GM19452 (cell line): Measurements from ENCODE around the gene TRIP11.
A peak's percentile ranks its signal among the peaks of the same experiment; 100 is the strongest.

ENCODE experiments used
- ATAC-seq: cut with Tn5 transposase; IDR thresholded peaks from one replicate; pipeline ENCODE4 v1.9.1; 2021; ENCODE audit not compliant: unreplicated experiment

TRIP11 gene

DNA sequence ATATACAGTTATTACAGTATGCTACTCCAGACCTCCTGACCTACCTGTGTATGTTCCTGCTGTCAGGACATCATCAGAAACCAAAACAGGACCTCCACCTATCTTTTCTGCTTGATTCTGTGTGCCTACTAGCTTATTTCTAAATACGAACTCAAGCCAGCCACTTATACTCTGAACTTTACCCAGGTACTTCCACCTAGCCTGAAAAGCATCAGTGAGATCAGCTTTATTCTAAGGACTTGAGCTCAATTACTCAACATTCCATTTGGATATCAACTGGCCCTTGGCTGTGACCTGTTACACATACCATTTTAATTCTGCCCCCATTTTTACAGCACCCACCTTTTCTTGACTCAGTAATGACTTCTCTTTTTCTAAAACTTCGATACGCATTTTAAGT is 29.2 kb downstream of the TRIP11 start:
- ATAC-seq, result no peak

DNA sequence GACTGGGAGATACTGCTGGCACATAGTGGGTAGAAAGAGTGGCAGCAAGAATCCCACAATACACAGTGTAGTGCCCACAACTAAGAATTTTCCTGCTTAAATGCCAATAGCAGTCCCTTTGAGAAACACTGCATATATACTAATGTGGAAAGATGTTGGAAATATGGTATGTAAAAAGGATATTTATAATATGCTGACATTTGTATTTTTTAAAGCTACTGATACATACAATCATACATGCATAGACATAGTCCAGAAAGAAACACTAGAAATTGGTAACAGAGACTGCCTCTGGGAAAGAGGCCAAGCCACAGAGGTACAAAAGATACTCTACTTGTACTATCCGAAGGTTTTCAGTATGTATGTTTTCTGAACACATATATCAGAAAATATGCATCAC is 30.3 kb downstream of the TRIP11 start:
- no peak for ATAC-seq

DNA sequence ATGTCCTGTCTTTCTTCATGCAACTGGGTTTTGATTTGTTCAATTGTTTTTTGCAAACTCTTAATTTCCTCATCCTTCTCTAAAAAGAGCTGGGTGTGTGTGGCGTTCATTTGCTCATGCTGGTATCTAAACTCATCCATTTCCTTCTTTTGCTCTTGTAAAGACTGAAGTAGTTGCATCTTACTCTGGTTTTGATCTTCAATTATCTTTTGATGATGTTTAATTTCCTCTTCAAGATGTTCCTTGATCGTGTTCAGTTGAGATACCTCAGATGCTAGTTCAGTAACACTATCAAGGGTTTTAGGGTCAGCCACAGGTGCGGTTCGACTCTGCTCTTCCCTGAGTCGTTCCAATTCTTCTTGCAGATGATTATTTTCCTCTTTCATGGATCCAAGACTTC is 34.8 kb downstream of the TRIP11 start:
- ATAC-seq, result no peak

DNA sequence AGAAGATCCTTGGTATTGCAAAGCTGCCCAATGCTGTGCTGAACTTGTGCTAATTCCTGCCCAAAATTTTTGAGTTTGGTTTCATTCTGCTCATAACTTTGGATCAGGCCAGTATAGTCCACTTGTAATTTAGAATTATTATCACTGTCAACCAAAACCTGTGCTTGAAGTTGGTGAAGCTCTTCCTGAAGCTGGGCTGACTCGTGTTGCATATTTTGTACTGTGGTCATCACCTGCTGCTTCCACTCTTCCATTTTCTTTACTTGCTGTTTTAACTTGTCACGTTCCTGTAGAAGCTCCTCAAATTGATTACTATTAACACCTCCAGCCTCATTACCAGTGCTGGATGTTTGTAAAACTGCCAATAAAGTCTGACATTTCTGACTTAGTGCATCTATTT is 35.8 kb downstream of the TRIP11 start:
- ATAC-seq, result no peak

DNA sequence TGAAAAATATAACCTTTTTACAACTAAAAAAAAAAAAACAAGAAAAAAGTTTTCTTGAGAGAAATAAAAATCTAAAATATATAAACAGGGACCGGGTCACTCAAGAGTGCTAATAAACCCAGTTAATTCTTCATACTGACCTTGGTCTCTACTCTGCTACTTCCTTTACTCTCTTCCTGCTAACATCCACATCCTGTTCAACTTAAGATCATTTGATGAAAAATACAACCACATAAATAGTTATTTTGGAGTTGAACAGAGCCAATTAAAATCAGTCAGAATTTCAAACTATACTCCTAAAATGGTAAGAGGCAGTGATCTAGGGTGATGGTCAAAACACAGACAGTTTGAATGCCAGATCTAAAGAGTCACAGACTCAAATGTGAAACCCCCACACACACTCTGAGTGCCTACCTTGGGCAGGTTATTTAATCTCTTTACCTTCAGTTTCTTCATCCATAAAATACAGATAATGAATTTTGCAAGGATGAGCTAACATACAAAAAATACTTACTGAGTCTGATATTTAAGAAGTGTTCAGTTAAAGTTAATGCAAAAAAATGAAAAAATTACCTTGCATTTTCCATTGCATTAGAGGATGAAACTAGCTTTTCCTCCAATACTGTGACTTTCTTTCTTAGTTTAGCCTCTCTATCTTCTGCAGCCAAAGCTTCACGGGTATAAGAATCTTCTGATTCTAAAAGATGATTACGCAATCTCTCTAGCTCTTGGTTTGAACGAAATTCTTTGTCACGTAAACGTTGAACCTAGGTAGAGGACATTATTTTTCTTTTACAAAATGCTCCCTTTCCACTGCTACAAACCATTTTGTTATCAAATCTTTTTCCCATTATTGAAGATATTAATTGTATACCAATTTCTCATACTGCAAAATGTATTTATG is 40.9 kb downstream of the TRIP11 start:
- no peak for ATAC-seq

DNA sequence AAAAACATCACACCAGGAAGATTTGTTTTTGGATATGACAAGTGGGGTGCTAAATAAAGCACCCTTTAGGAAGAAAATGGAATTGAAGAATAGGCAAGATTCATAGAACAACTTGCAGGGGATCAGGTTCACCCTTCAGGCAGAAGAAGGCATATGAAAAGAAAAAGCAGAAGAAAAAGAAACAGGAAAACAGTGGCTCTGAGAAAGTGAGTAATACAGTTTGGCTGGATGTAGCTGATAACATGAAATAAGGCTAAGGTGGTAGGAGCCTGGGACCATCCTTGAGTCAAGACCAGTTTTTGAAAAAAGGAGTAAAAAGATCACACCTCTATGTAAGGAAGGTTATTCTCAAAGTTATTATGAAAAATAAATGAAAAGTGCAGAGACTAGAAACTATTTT is 42.4 kb downstream of the TRIP11 start:
- ATAC-seq, result no peak

DNA sequence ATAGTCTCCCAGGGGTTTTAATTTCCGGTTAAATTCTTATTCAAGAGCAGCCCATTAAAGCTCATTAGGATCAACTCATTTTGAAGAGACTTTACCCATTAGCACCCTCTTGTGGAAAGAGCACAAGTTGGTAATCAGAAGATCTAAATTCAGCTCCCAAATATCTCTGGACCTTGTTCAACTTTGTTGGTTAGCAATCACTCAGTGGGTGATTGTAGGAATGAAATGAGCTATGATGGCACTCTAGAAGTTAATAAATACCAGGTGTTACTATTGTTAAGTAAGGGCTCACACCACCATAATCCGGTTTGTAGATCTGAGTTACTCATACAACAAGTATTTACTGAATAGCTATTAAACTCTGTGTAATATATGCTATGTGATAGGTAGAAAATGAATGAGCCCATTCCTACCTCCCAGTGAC is 42.9 kb downstream of the TRIP11 start:
- no peak for ATAC-seq

DNA sequence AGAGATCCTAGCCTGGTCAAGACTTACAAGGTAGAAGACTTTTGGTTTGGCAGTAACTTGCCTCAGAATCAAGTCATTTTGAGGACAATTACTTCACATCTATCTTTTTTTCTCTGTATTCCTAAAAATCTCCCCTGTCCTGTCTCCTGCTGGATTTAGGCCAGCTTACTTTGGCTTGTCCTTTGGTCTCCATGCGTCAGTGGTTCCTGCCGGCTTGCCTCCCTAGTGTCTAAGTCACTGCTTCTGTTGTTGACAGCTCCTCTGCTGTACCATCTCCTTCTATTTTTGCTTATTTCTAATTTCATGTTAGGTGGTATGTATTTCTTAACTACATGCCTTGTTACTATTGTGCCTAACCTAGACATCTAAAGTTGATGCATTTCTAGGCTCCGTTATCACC is 52.7 kb downstream of the TRIP11 start:
- no peak for ATAC-seq

DNA sequence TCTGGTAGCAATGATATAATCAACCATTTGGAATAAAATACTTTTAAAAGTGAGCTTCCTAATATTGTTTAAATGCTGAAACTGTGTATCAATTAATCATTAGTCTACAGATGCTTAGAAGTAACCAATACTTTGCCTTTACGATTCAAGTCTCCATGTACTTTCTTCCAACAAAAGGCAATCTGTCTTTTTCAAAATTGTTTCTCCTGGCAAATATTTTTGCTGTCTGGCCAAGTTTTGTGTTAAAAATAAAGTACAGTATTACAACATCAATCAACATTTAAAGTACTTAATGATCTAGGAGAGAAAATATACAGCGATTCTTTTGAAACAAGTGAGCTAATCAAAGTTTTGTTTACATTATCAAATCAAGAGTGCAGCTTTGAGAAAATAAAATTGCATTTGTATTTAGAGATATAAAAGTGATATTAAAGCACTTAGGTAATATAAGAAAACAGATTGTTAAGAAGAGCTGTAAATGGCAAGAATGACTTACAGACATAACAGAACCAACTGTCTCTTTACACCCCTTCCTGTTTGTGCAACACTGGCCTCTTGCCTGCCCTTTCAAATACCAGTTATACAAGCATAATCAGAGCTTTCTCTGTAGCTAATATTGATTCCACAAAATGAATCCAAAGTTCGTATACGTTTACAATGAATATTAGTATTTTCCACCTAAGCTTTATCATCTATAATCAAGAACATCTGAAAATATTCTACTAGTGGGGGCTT is 54.2 kb downstream of the TRIP11 start:
- ATAC-seq, result no peak

DNA sequence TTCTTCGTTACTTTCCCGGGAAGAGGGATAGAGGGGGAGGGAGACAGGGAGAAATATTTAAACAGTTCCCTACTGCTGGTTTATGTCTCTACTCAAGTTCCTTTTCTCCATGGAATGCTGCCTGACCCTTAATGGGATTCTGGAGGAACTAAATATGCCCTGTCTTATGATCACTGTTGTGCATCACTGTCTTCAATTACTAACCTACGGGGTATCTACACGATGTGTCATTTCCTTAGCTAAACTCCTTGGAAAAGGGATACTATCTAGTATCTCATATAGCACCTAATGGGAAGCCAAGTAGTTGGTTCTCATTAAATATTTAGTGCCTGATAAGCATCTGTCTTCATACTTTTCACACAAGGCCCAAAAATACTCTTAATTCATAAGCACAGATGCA is 54.9 kb downstream of the TRIP11 start:
- ATAC-seq, result no peak

DNA sequence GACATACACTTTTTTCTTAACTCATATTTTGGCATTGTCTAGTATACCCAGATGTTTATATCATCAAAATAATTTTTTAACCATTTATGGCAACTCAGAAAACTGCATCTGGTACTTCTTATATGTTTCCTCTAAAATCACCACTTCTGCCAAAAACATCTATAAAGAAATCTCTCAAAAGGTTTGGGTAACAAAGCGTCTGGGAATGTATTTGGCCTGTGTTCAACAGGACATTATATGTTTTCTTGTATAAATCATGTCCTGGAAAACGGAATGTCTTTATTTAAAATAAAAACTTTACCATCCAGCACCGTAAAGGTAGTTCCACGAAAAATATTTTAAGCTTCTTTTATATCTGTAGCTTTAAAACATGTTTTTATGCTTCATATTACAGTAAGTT is 56.3 kb downstream of the TRIP11 start:
- ATAC-seq, result no peak

DNA sequence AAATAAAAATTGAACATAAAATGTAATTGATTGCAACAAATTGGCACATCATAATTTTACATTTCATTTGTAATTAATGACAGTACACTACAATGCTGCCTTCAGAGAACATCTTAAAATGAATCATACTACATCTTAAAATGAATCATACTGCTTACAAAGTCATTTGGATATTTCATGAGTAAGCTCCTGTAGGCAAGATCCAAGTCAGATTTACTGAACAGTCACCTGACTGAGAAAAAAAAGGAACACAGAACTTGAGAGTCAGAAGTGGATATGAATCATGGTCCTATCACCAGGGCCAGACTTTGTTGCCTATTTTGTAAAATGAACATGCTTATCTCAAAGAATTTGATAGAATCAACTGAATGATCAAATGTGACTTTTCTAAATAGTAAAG is 59.7 kb downstream of the TRIP11 start:
- ATAC-seq, result peak; percentile 61

DNA sequence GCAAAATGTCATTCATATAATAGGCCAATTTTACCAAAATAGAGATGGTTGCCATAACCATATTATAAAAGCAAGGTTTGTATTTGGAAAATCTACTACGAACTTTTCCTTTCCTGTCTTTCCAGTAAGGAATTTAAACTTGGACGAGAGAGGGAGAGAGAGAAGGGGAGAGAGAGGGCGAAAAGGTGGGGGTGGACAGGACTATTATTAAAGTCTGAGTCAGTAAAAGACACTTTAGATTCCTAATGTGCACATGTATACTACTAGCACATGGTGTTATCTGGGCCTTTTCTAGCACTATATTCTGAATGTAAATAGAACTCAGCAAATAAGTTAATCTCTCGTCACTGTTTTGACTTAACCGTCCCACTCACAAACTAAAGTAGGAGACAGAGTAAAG is 62.0 kb downstream of the TRIP11 start:
- no peak for ATAC-seq

DNA sequence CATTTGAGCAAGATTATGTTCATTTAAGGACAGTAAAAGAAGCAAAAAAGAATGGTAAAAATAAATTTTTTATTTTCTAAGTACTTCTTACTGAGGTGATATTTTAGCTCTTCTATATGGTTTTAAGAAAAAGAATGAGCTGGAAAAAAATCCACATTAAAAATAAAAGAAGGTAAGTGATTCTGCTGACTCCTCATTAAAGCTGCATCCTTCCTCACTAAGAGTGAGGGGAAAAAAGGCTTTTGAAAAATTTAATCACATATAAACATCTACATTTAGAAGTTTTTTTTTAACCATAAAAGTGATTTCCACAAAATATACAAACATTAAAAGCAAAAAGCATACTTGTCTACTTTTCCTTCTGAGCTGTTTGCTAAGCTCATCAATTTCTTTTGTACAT is 64.1 kb downstream of the TRIP11 start:
- no peak for ATAC-seq

DNA sequence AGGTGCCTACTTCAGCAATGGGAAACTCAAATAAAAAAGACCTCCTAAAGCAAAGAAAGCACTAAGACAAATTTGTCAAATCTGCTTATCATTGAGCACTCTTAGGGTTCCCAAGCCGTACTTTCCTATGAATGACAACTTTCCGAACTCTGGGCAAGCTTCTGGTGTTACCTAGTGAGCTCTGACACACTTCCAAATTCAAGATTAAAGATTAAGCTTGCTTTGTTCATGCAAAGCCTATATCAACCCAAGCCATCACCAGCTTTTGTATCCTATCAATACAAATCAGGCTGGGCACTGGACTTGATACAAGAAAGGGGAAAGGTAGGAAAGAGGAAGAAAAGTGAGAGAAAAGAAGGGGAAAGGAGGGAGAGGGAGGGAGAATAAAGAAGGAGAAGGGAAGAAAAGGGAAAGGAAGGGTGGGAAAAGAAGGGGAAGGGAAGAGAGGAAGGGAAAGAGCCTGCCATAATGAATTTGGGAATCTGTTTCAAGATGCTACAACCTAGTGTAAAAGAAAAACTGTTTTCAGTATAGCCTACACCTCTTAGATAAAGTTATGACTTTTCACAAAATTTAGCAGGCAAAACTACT is 68.6 kb downstream of the TRIP11 start:
- no peak for ATAC-seq

DNA sequence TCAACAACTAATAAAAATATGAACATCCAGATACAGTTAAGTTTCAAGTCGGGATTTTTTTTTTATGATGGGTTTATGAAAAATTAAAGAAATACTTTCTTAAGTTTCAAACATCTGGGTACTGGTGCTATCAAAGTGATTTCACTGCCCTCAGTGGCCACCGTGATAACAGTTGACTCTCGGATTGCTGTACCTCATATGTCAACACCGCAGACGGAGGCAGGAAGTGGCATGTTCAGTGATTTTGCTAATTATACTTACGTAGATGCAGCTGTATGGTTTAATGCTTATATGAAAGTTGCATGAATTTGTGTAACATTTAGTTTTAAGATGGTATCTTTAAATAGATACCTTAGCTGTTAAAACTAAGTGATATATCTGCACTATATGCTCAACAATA is 71.6 kb downstream of the TRIP11 start:
- ATAC-seq, result no peak

DNA sequence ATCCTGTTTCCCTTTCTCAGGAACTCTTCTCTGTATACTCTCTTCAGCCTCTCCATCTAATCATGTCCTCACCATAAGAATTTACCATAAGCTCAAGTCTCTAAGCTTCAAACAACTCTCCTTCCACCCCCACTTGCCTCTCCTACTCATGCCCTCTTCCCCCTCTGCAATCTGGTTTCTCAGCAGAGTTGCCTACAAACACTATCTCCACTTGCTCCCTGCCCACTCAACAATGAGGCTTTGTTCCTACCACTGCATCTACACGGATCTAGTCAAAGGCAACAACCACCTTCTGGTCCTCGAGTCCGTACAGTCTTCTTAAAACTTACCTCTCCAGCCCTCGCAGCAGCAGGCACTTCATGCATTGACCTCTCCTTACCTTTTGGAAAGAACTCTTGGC is 75.1 kb downstream of the TRIP11 start:
- ATAC-seq, result no peak

DNA sequence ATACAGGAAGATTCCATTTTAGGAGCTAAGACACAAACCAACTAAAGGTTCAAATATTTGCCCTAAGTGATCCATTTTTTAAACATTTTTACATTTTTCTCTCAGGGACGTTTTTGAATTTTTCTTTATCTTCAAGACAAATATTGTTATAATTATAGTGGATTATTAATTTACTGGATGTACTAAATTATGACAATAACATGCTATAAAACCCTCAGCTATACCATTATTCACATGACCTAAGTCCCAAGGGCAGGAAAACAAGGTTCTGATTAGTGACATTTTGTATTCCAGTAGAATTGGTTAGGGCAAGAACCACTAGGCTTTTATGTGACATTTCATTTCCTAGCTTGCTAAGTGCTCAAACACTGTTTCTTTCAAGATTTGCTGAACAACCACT is 75.8 kb downstream of the TRIP11 start:
- ATAC-seq, result no peak

DNA sequence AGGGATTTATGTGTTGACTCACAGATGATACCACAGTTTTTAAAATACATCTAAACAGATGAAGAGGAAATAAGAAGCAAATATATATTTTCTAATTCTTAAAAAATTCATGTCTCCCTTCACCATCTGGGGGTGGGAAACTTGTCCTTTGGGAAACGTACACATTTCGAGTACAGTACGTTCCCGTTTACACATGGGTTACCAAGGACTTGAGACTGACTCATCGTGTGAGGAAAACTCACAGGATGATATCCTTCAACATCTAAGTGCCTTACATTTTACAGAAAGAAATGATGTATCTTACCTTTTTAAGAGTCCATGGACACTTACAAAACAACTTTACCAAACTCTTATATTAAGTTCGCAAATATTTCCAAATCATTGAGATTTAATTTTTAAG is 76.4 kb downstream of the TRIP11 start:
- no peak for ATAC-seq

DNA sequence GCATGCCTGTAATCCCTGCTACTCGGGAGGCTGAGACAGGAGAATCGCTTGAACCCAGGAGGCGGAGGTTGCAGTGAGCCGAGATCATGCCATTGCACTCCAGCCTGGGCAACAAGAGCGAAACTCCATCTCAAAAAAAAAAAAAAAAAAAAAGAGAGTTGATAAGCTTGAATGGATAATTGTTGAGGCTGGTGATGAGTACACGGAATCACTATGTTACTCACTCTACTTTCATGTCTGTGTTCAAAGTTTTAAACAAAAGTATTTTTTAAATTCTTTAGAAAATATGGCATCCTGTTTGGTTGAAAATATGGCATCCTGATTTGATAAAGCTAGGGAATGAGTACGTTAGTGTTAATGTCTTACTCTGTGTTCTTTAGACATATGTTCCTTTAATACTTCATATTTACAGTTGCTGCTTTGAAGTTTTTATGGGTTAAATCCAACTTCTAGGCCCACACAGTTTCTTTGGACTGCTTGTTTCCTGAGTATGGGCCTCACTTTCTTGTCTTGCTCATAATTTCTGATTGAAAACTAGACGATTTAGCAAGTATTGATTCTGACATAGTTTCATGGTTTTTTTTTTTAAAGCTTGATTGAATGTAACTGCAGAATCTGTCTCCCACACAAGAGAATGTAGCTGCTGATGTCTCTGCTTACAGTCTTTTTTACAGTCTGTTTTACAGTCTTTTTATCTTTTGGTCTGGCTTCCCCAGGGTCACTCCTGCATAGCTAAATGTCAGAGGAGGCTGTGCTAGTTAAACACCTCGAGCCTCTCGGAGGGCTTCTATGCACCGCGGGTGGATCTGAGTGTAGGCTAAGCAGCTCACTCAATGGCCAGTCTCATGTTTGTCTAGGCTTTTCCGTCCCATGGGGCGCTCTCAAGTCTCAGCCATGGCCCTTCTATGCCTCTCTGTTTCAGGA is 78.3 kb downstream of the TRIP11 start:
- ATAC-seq, result no peak

DNA sequence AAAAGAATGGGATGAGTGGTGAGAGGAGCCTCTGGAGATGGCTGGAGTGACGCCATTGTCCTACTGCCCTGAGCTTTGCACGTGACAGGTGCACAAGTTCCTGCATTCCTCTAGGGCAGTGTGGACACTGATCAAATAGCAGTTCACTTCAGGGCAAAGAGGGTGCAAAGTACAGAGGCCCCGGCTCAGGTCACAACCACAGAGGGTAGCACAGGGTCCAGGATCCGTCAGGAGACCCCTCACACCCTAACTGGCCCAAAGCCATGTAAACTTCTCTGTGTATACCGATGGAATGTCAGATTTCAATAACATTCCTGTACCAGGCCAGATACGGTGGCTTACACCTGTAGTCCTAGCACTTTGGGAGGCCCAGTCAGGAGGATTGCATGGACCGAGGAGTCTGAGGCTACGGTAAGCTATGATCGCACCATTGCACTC is 82.0 kb downstream of the TRIP11 start:
- no peak for ATAC-seq
